Stimulated activated CD8-positive, alpha-beta memory T cell treated with anti-CD3 and anti-CD28 coated beads, Interleukin-15, amount 100 ng/mL, for 1 hour (primary cell): ENCODE measurements around the gene RBBP6.
"Not testable (repeated sequence)": the region's sequence is repeated elsewhere in the genome, so short reads cannot be mapped to it uniquely, and the experiment has no call there.

Source experiments
- DNase-seq: peaks from one replicate; pipeline ENCODE4 v3.0.0-alpha.2; 2020; ENCODE audit warnings: low read depth

The RBBP6 gene

DNA sequence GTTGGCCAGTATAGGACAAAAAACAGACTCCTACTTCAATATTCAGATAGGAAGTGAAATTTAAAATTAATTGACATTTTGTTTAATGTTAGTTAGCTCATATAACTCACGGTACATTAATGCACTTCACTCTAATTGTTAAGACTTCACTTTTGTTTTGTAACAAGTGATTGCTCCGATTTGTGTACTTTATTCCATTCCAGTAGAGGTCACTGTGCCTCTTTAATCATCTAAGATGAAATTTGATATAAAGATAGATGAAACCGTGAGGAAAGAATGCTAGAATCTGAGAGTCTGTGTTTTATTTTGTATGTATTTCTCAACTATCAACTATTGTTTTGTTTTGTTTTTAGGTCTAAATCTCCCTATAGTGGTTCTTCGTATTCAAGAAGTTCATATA lies 29.0 kb downstream of the RBBP6 start:
- DNase-seq: no peak

- DNase-seq: no peak
Measured at GRCh38 chr16:24571096-24571495, 31.7 kb downstream of the RBBP6 start.

DNA sequence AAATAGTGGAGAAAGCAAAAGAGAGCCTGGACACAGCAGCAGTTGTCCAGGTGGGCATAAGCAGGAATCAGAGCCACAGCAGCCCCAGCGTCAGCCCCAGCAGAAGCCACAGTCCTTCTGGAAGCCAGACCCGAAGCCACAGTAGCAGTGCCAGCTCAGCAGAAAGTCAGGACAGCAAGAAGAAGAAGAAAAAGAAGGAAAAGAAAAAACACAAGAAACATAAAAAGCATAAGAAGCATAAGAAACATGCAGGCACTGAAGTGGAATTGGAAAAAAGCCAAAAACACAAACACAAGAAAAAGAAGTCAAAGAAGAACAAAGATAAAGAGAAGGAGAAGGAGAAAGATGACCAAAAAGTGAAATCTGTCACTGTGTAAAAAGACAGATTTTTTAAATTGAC lies 32.7 kb downstream of the RBBP6 start:
- no peak for DNase-seq

DNA sequence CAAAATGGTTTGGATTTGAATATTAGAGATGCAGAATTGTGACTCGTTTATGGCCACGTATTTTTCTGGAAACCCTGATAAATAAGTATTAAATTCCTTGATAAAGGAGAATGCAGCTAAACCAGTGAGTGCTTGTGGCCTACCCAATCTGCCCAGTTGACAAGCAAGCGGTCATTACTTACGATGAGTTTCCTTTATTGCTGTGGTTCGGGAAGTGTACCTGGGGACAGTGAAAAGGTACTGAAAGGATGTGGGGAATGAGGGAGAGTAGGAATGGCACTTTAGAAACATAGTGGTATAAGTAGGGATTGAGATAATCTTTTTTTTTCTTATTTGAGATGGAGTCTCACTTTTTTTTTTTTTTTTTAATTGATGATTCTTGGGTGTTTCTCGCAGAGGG lies 33.8 kb downstream of the RBBP6 start:
- DNase-seq: no peak

GRCh38 chr16:24574515-24575485 lies 35.4 kb downstream of the RBBP6 start:
- DNase-seq: not testable (repeated sequence)

- not testable (repeated sequence) for DNase-seq
Measured at GRCh38 chr16:24575791-24576190, 36.4 kb downstream of the RBBP6 start.

GRCh38 chr16:24577167-24577566 lies 37.8 kb downstream of the RBBP6 start:
- DNase-seq: no peak

DNA sequence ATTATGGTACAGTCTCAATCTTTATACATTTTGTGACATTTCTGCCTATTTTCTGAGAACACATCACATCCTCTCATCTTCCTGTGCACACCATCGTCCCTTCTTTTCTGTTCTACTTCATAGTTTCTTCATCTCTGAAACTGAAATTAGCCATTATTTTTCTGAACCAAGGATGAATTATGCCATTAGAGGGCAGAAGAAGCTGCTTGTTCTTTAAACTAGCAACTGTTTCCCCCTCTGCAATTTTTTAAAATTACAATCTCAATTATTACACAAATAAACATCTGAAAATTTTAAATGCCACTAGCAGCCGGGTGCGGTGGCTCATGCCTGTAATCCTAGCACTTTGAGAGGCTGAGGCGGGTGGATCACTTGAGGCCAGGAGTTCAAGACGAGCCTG lies 41.3 kb downstream of the RBBP6 start:
- no peak for DNase-seq

GRCh38 chr16:24583494-24583893 lies 44.1 kb downstream of the RBBP6 start:
- no peak for DNase-seq

GRCh38 chr16:24589997-24590396 lies 50.6 kb downstream of the RBBP6 start:
- no peak for DNase-seq

DNA sequence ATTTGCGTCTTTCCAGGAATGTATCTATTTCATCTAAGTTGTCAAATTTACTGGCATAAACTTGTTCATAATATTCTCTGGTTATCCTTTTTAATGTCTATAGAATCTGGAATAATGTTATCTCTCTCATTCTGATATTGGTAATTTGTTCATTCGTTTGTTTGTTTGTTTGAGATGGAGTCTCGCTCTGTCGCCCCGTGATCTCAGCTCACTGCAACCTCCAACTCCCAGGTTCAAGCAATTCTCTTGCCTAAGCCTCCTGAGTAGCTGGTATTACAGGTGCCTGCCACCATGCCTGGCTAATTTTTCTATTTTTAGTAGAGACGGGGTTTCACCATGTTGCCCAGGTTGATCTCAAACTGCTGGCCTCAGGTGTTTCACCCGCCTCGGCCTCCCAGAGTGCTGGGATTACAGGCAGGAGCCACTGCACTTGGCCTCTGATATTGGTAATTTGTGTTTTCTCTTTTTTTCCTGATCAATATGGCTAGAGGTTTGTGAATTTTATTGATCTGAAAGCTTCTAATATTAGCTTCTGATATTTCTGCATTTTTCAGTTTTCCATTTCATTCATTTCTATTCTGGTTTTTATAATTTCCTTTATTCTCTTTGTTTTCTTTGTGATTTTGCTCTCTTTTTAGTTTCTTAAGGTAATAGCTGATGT lies 59.5 kb downstream of the RBBP6 start:
- no peak for DNase-seq

- no peak for DNase-seq
Measured at GRCh38 chr16:24609417-24609739, 70.0 kb downstream of the RBBP6 start.

DNA sequence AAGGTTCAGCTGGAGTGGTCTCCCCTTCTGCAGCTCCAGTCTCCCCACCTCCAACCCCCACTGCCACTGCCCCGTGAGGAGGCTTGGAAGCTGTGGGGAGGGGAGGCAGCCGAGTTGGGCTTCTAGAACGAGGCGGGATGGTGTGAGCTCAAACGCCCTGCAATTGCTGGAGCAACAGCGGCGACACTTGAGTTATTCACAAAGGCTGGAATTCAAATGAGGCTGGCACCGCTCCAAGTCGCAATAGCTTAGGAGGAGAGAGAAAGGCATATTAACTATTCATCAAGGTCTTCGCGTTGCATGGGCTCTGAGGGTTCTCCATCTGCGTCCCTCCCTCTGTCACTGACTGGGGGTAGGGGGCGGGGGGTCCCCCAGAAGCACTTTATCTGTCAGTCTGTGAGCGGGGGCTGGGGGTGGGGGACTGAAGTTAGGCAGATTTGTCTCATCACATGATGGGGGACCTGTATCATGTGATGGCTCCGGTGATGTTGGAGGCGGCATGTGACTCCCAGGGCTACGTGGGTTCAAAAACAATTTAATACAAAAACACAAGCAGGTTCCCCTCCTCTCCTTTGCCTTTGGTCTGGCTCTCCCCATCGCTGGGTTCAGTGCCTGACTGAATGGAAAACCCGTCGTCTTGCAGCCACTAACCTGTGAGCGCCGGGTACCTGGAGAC lies 70.5 kb downstream of the RBBP6 start:
- no peak for DNase-seq

DNA sequence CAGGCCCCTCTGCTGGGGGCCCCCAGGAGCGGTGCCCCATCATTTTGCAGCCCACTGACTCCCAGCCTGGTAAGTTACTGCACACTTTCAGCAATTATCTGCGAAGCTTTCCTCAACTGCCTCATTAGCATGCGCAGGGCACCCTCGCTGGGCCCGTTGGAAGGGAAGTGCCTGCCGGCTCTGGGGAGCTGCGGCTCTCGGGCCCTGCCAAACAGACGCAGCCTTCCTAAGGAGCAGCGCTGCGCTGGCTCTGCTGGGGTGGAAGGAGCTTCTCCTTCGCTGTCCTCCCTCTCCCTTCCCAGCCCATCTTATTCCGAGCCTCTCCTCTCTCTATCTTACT lies 71.0 kb downstream of the RBBP6 start:
- DNase-seq: no peak

- DNase-seq: no peak
Measured at GRCh38 chr16:24611310-24611709, 71.9 kb downstream of the RBBP6 start.

DNA sequence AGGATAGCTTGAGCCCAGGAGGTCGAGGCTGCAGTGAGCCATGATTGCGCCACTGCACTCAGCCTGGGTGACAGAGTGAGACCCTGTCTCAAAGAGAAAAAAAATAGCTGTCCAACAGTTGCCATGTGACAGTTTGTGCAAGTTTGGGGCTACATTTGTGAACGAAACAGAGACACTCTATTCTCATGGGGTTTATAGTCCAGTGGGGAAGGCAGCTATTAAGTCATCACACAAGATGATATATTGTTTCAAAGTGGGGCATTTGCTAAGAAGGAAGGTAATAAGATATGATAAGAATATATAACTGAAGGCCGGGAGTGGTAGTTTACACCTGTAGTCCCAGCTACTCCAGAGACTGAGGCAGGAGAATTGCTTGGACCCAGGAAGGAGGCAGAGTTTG lies 73.3 kb downstream of the RBBP6 start:
- no peak for DNase-seq

DNA sequence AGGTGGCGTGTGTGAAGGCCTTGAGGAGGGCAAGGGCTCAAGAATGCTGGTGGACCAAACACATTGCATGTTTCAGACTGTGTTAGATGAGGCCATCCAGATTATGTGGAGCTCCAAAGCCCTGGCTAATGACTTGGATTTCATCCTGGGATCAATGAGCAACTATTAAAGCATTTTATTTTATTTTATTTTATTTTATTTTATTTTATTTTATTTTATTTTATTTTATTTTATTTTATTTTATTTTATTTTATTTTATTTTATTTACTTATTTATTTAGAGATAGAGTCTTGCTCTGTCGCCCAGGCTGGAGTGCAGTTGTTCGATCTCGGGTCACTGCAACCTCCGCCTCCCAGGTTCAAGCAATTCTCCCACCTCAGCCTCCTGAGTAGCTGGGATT lies 73.9 kb downstream of the RBBP6 start:
- DNase-seq: not testable (repeated sequence)

DNA sequence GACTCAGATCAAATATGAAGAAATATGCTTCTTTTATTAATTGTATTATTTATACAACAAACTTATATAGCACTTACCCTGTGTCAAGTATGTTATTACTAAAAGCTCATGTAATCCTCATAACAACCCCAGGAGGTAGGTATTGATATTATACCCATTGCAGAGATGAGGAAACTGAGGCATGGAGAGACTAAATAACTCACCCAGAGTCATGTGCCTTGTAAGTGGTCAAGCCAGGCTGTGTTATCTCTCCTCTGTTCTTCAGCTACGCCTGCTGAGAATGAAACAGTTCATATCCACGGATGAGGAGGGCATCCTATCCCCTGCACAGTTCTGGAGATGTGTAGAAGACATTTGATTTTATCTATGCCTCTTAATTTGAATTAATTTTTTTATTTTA lies 78.1 kb downstream of the RBBP6 start:
- DNase-seq: no peak
